Ascending aorta (tissue), 2 donors: ENCODE results near the gene CACNA2D3. TPM values are rescaled to one million over a fixed set of nuclear protein-coding genes. Genes with fewer than 3 reads are reported as not detected.

Source experiments
- DNase-seq, 2 donors: peaks; one replicate each; pipeline ENCODE4 v3.0.0-alpha.2; 2019; ENCODE audit warnings: low spot score in 2 of 2
- H3K27ac ChIP-seq, 2 donors: fragments of 200-600 bp; sonication (generic); one replicate each; pipeline ENCODE4 v1.5.1; 2016 to 2017; ENCODE audit warnings: mild to moderate bottlenecking in 1 of 2
- H3K27me3 ChIP-seq: fragments of 200-600 bp; sonication (generic); one replicate; pipeline ENCODE4 v1.5.1; 2017
- H3K36me3 ChIP-seq, 2 donors: fragments of 200-600 bp; sonication (generic); one replicate each; pipeline ENCODE4 v1.5.1; 2016
- H3K4me1 ChIP-seq, 2 donors: fragments of 200-600 bp; sonication (generic); one replicate each; pipeline ENCODE4 v1.5.1; 2016 to 2017; ENCODE audit warnings: mild to moderate bottlenecking in 1 of 2
- H3K4me3 ChIP-seq, 2 donors: fragments of 200-600 bp; sonication (generic); one replicate each; pipeline ENCODE4 v1.5.1; 2016 to 2017; ENCODE audit warnings: mild to moderate bottlenecking in 1 of 2
- H3K9me3 ChIP-seq, 2 donors: fragments of 200-600 bp; sonication (generic); one replicate each; pipeline ENCODE4 v1.5.1; 2016
- CTCF ChIP-seq, 3 experiments: fragments of 200-600 bp in 2 of 3; fragments of 450-650 bp in 1 of 3; sonication (generic) in 2 of 3; IDR thresholded peaks; one replicate each; pipeline ENCODE4 v1.5.1; 2016 to 2019; ENCODE audit warnings: antibody characterized with exemption in 3 of 3, mild to moderate bottlenecking in 1 of 3, moderate library complexity in 1 of 3
- intact Hi-C: fragments of 100-400 bp; cut with DNase I; formaldehyde crosslinking; loops from one replicate; pipeline ENCODE4 v1.15.1; 2023
- total RNA-seq: library from RNA; depleted of rRNA; stranded (reverse); fragments of >200 nt; gene quantifications from one replicate; pipeline ENCODE4 v1.1.0, GENCODE V29; 2016

The CACNA2D3 gene
- total RNA-seq, 1 donor from 2014 or later: not detected

- TF ChIP-seq CTCF (IDR thresholded peaks at IDR 0.05): no peak
- H3K9me3 ChIP-seq: no peaks in the 10 kb centered on the region
- intact Hi-C loops: no loop called here
- H3K27ac ChIP-seq: no peak overlapping the region
- H3K4me1 ChIP-seq: no peaks in the 10 kb centered on the region
- no peaks in the 10 kb centered on the region for H3K36me3 ChIP-seq
- H3K4me3 ChIP-seq: no peak overlapping the region
- DNase-seq: no peak
- H3K27me3 ChIP-seq: no peaks in the 10 kb centered on the region
Observed at GRCh38 chr3:54985856-54986255, 863.5 kb downstream of the CACNA2D3 start.

DNA sequence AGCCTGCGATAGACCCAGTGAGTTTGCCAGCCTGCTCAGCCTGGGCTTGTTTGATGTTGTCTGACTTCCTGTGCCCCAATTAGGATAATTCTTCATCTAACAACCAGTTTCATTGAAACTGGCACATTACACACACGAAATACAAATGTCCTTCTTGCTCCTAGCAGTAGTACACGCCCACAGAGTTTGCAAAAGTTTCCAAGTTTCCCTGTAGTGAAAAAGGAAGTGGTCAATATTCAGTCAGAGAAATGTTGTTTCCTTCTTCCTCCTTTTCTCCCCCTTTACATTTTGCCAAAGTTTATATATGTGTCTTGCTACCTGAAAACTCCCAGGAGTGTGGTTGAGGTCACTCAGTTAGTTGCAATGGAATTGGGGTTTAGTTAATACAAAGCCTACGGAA is 863.9 kb downstream of the CACNA2D3 start:
- no peaks in the 10 kb centered on the region for H3K4me1 ChIP-seq
- TF ChIP-seq CTCF (IDR thresholded peaks at IDR 0.05): no peak
- DNase-seq: no peak
- H3K27ac ChIP-seq: no peak overlapping the region
- intact Hi-C loops: no loop called here
- H3K9me3 ChIP-seq: no peaks in the 10 kb centered on the region
- no peaks in the 10 kb centered on the region for H3K27me3 ChIP-seq
- H3K4me3 ChIP-seq: no peak overlapping the region
- H3K36me3 ChIP-seq: no peaks in the 10 kb centered on the region

DNA sequence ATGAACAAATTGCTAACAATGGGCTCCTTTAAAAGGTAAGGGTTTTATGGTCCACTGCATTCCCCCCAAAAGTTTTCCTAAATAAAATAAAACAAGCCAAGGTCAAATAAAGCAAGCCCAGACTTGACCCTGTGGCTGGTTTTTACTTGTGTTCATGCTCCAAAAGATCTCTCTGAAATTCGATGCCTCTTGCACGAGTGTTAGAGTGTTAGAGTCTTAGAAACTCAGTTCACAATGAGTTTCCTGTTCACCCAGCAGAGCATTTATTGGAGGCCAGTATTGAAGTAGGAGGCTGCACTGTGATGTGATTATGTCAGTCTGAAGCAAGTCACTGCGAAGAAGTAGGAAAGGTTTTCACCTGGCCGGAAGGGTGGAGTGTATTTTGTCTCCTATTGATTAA is 865.4 kb downstream of the CACNA2D3 start:
- no peak overlapping the region for H3K27ac ChIP-seq
- DNase-seq: no peak
- intact Hi-C loops: no loop called here

GRCh38 chr3:54988302-54988837 is 866.0 kb downstream of the CACNA2D3 start:
- DNase-seq: no peak
- no peaks in the 10 kb centered on the region for H3K36me3 ChIP-seq
- TF ChIP-seq CTCF (IDR thresholded peaks at IDR 0.05): no peak
- no peaks in the 10 kb centered on the region for H3K27me3 ChIP-seq
- H3K4me3 ChIP-seq: no peak overlapping the region
- H3K27ac ChIP-seq: no peak overlapping the region
- H3K9me3 ChIP-seq: no peaks in the 10 kb centered on the region
- no peaks in the 10 kb centered on the region for H3K4me1 ChIP-seq
- intact Hi-C loops: no loop called here

More for the DNA sequence above, 865.4 kb downstream of the CACNA2D3 start:
- Histone ChIP-seq H3K9me3 (no peaks in the 10 kb centered on the region), H3K36me3 (no peaks in the 10 kb centered on the region), H3K4me3 (no peak overlapping the region), H3K27me3 (no peaks in the 10 kb centered on the region), H3K4me1 (no peaks in the 10 kb centered on the region)
- TF ChIP-seq CTCF (IDR thresholded peaks at IDR 0.05): no peak

DNA sequence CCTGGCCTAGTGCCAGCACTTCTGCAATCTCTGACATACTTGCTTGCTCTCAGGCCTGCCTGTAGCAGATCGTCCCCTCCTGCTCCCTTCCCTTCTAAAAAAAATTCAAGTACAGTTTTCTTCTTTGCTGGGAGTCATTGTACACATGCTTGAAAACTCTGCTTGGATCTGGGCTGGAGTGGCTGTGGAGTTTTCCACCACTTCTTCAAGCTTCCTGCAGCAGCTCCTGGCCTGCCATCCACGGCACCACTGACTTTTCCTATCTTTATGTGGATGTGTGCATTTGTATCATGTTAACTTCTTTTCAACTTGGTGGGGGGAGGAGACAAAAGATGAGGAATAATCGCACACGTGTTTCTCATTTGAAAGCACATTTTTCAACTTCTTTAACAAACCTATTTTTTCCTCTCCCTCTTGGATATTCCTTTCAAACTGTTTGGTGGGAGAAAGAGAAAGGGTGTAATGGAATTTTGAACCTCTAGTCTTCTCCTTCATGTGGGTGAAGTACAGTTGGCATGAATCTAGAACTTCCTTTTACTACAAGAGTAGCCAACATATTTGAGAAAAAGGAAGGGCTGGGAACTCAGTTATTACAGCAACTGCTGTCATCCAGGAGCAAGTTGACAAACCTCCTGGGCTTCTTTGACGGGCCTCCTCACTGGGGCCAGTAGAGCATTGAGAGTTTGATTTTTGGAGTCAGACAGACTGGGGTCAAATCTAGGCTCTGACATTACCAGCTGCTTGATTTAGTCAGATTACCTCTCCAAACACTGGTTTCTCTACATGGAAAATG is 866.7 kb downstream of the CACNA2D3 start:
- H3K27ac ChIP-seq: no peak overlapping the region
- no peak for DNase-seq
- H3K27me3 ChIP-seq: no peaks in the 10 kb centered on the region
- H3K9me3 ChIP-seq: no peaks in the 10 kb centered on the region
- H3K36me3 ChIP-seq: no peaks in the 10 kb centered on the region
- intact Hi-C loops: no loop called here
- TF ChIP-seq CTCF (IDR thresholded peaks at IDR 0.05): no peak
- no peak overlapping the region for H3K4me3 ChIP-seq
- no peaks in the 10 kb centered on the region for H3K4me1 ChIP-seq
